Measurements from ENCODE around the gene IL17C. TPM values are rescaled to one million over a fixed set of nuclear protein-coding genes. Genes with fewer than 3 reads are reported as not detected.

IL17C gene
- polyA plus RNA-seq, 1 of the 3 experiments (the other 2 are of a cell fraction), result 0.07 TPM

DNA sequence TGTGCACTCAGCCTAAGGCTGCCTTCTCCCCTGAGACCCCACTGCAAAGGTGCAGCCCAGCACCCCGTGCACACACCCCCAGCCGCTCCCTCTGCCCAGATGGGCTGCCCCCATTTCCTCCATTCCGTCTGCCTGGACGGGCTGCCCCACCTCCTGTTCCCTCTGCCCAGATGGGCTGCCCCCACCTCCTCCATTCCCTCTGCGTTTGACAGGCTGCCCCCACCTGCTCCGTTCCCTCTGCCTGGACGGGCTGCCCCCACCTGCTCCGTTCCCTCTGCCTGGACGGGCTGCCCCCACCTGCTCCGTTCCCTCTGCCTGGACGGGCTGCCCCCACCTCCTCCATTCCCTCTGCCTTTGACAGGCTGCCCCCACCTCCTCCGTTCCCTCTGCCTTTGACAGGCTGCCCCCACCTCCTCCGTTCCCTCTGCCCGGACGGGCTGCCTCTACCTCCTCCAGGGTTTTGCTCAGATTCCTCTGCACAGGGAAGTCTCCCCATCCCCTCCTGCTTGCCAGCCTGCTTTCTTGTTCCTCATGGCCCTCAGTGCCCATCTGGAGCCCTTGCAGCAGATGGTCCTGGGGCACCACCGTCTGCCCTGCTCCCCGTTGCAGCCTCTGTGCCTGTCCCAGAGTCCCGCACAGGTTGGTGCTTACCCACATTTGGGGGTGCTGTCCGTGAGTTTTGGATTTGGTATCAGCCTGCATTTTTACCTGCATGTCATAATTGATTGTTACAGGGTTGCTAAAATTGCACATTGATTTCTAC, 23.4 kb upstream of the IL17C start:
- H3K4me2 ChIP-seq, result no peak overlapping the region
- peaks cover 6 to 40% of the 10 kb centered on the region in 2 experiments for H3K36me3 ChIP-seq (replicated peaks in 1 of 2; ENCODE audit: control insufficient read depth in 1 of 2, insufficient read depth in 2 of 2, low read length in 1 of 2)
- CTCF ChIA-PET, result no interaction called here
- H3K79me2 ChIP-seq (ENCODE audit: insufficient read depth), result peaks cover 20% of the 10 kb centered on the region; the same call in 1 of the 2 replicates
- no peak overlapping the region for H3K4me3 ChIP-seq (ENCODE audit: low read depth in 2 of 2, low read length in 1 of 2)
- no peak overlapping the region for H3K9ac ChIP-seq
- H4K20me1 ChIP-seq (ENCODE audit: insufficient read depth), result peaks cover 11% of the 10 kb centered on the region
- TF ChIP-seq NFIC (IDR thresholded peaks at IDR 0.05; ENCODE audit: borderline replicate concordance), result no peak
- TF ChIP-seq, protein P1, sequence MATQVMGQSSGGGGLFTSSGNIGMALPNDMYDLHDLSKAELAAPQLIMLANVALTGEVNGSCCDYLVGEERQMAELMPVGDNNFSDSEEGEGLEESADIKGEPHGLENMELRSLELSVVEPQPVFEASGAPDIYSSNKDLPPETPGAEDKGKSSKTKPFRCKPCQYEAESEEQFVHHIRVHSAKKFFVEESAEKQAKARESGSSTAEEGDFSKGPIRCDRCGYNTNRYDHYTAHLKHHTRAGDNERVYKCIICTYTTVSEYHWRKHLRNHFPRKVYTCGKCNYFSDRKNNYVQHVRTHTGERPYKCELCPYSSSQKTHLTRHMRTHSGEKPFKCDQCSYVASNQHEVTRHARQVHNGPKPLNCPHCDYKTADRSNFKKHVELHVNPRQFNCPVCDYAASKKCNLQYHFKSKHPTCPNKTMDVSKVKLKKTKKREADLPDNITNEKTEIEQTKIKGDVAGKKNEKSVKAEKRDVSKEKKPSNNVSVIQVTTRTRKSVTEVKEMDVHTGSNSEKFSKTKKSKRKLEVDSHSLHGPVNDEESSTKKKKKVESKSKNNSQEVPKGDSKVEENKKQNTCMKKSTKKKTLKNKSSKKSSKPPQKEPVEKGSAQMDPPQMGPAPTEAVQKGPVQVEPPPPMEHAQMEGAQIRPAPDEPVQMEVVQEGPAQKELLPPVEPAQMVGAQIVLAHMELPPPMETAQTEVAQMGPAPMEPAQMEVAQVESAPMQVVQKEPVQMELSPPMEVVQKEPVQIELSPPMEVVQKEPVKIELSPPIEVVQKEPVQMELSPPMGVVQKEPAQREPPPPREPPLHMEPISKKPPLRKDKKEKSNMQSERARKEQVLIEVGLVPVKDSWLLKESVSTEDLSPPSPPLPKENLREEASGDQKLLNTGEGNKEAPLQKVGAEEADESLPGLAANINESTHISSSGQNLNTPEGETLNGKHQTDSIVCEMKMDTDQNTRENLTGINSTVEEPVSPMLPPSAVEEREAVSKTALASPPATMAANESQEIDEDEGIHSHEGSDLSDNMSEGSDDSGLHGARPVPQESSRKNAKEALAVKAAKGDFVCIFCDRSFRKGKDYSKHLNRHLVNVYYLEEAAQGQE (IDR thresholded peaks at IDR 0.05; ENCODE audit: low read depth, low read length), result no peak
- no peaks in the 10 kb centered on the region for H3K27me3 ChIP-seq (ENCODE audit: insufficient read depth)
- no peak overlapping the region for H3K27ac ChIP-seq (ENCODE audit: low read depth in 2 of 2, low read length in 1 of 2)
- no peaks in the 10 kb centered on the region for H3K4me1 ChIP-seq (ENCODE audit: control insufficient read depth in 1 of 2, insufficient read depth in 2 of 2, low read depth in 1 of 2, low read length in 1 of 2)
- DNase-seq, result no peak
- no peaks in the 10 kb centered on the region for H3K9me3 ChIP-seq
- POLR2A ChIA-PET, result no interaction called here
- WGBS (ENCODE audit: low lambda C conversion rate), result 92% methylated on average over 19 of the region's 19 CpGs
- no peaks in the 10 kb centered on the region for H3K9me2 ChIP-seq
- no peaks in the 10 kb centered on the region for H3F3A ChIP-seq (replicated peaks; ENCODE audit: insufficient read depth)
- H2AFZ ChIP-seq (ENCODE audit: low read depth), result no peak overlapping the region

DNA sequence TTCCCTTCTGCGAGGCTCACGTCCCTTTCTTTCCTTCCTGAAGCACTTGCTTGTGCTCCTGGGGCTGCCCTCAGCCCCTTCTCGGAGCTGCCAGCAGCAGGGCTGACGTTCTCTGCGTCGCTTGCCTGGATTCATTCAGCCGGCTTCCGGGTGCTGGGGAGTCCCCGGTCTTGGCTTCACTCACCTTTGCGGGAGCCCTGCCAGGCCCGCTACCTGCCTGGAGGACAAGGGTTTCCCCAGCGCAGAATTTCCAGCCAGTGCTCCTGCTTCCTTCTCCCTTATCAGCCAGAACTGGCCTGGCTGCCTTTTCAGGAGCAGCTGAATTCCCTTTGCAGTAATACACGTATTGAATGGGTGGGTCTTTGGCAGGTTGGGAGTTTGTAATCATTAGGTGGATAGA, 22.1 kb upstream of the IL17C start:
- Histone ChIP-seq H2AFZ (ENCODE audit: low read depth) (no peak overlapping the region), H3K9me3 (no peaks in the 10 kb centered on the region), H3K4me2 (no peak overlapping the region), H3K27ac (ENCODE audit: low read depth in 2 of 2, low read length in 1 of 2) (no peak overlapping the region), H3K9me2 (no peaks in the 10 kb centered on the region), H4K20me1 (ENCODE audit: insufficient read depth) (peaks cover 13% of the 10 kb centered on the region), H3K36me3 (replicated peaks in 1 of 2; ENCODE audit: control insufficient read depth in 1 of 2, insufficient read depth in 2 of 2, low read length in 1 of 2) (peaks cover 0 to 27% of the 10 kb centered on the region in 2 experiments), H3K27me3 (ENCODE audit: insufficient read depth) (no peaks in the 10 kb centered on the region), H3K4me3 (ENCODE audit: low read depth in 2 of 2, low read length in 1 of 2) (no peak overlapping the region), H3F3A (replicated peaks; ENCODE audit: insufficient read depth) (no peaks in the 10 kb centered on the region), H3K4me1 (ENCODE audit: control insufficient read depth in 1 of 2, insufficient read depth in 2 of 2, low read depth in 1 of 2, low read length in 1 of 2) (no peaks in the 10 kb centered on the region), H3K79me2 (ENCODE audit: insufficient read depth) (peaks cover 20% of the 10 kb centered on the region; the same call in 1 of the 2 replicates), H3K9ac (no peak overlapping the region)
- CTCF ChIA-PET, result no interaction called here
- POLR2A ChIA-PET, result no interaction called here
- DNase-seq, result no peak
- WGBS (ENCODE audit: low lambda C conversion rate), result 95% methylated on average over 11 of the region's 13 CpGs
- TF ChIP-seq MXI1 (IDR thresholded peaks at IDR 0.05; ENCODE audit: low read depth, low read length) (no peak), RXRA (IDR thresholded peaks at IDR 0.05; ENCODE audit: borderline replicate concordance, low read depth) (no peak), JUND (IDR thresholded peaks at IDR 0.05) (no peak), MEF2A (IDR thresholded peaks at IDR 0.05; ENCODE audit: borderline replicate concordance, low read depth) (no peak), RCOR1 (IDR thresholded peaks at IDR 0.05; ENCODE audit: low read length) (no peak), RFX5 (IDR thresholded peaks at IDR 0.05; ENCODE audit: low read length) (no peak), FOXJ3 (CRISPR knock-in tag; IDR thresholded peaks at IDR 0.05) (no peak), SMC3 (IDR thresholded peaks at IDR 0.05; ENCODE audit: low read depth, low read length) (no peak), FOXM1 (IDR thresholded peaks at IDR 0.05; ENCODE audit: low read depth) (no peak), GABPA (IDR thresholded peaks at IDR 0.05; ENCODE audit: low read depth) (no peak)
- TF ChIP-seq, protein P2, sequence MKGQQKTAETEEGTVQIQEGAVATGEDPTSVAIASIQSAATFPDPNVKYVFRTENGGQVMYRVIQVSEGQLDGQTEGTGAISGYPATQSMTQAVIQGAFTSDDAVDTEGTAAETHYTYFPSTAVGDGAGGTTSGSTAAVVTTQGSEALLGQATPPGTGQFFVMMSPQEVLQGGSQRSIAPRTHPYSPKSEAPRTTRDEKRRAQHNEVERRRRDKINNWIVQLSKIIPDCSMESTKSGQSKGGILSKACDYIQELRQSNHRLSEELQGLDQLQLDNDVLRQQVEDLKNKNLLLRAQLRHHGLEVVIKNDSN (IDR thresholded peaks at IDR 0.05; ENCODE audit: borderline replicate concordance, low read depth), result no peak
- TF ChIP-seq, protein P3, sequence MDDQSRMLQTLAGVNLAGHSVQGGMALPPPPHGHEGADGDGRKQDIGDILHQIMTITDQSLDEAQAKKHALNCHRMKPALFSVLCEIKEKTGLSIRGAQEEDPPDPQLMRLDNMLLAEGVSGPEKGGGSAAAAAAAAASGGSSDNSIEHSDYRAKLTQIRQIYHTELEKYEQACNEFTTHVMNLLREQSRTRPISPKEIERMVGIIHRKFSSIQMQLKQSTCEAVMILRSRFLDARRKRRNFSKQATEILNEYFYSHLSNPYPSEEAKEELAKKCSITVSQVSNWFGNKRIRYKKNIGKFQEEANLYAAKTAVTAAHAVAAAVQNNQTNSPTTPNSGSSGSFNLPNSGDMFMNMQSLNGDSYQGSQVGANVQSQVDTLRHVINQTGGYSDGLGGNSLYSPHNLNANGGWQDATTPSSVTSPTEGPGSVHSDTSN (IDR thresholded peaks at IDR 0.05), result no peak
- TF ChIP-seq, protein P4, sequence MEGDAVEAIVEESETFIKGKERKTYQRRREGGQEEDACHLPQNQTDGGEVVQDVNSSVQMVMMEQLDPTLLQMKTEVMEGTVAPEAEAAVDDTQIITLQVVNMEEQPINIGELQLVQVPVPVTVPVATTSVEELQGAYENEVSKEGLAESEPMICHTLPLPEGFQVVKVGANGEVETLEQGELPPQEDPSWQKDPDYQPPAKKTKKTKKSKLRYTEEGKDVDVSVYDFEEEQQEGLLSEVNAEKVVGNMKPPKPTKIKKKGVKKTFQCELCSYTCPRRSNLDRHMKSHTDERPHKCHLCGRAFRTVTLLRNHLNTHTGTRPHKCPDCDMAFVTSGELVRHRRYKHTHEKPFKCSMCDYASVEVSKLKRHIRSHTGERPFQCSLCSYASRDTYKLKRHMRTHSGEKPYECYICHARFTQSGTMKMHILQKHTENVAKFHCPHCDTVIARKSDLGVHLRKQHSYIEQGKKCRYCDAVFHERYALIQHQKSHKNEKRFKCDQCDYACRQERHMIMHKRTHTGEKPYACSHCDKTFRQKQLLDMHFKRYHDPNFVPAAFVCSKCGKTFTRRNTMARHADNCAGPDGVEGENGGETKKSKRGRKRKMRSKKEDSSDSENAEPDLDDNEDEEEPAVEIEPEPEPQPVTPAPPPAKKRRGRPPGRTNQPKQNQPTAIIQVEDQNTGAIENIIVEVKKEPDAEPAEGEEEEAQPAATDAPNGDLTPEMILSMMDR (IDR thresholded peaks at IDR 0.05), result no peak
- TF ChIP-seq, protein P1 (IDR thresholded peaks at IDR 0.05; ENCODE audit: low read depth, low read length), result no peak

Measured in SK-N-SH (cell line).